Panc1 (cell line): ENCODE results near the gene PLCH1. TPM values are rescaled to one million over a fixed set of nuclear protein-coding genes. Genes with fewer than 3 reads are reported as not detected.

Experiments used
- ATAC-seq: fragments of 200-7000 bp; cut with Tn5 transposase; 2 replicates; pipeline ENCODE4 v1.9.1; 2020; ENCODE audit warnings: mild to moderate bottlenecking, moderate library complexity
- BruUV-seq: library from RNA; stranded (reverse); fragments of 400-500 nt; replicated peaks from 2 replicates; lab custom pipeline; 2021; lab: Mats Ljungman, UMichigan
- CTCF ChIA-PET: fragments of 300-600 bp; sonication (Branson Sonifier 250); formaldehyde crosslinking; loops from one replicate; lab custom pipeline; 2022; ENCODE audit warnings: antibody characterized with exemption; lab: Charles Lee
- POLR2A ChIA-PET: fragments of 300-600 bp; sonication (Branson Sonifier 250); formaldehyde crosslinking; loops from one replicate; lab custom pipeline; 2022; ENCODE audit warnings: antibody characterized with exemption; lab: Charles Lee
- DNase-seq: peaks from one replicate; pipeline ENCODE4 v3.0.0-alpha.2; 2010; ENCODE audit warnings: low read depth, low spot score
- H3K27ac ChIP-seq: 2 replicates; pipeline ENCODE4 v1.5.1; 2011; ENCODE audit warnings: mild to moderate bottlenecking, low read length, inconsistent platforms
- H3K27me3 ChIP-seq: fragments of 200-500 bp; sonication (Bioruptor generic); 2 replicates; pipeline ENCODE4 v1.6.0; 2014; ENCODE audit warnings: low read length, inconsistent platforms; ENCODE audit not compliant: control insufficient read depth, insufficient read depth
- H3K36me3 ChIP-seq: fragments of 200-500 bp; sonication (Bioruptor generic); 2 replicates; pipeline ENCODE4 v1.5.1; 2014; ENCODE audit warnings: inconsistent platforms, mild to moderate bottlenecking, low read length, moderate library complexity; ENCODE audit not compliant: control insufficient read depth, insufficient read depth
- H3K4me1 ChIP-seq: 2 replicates; pipeline ENCODE4 v1.5.1; 2011; ENCODE audit warnings: inconsistent platforms, mild to moderate bottlenecking, low read length, moderate library complexity; ENCODE audit not compliant: control insufficient read depth, insufficient read depth
- H3K4me3 ChIP-seq, 2 experiments: 2 replicates each; pipeline ENCODE4 v1.5.1; 2011 to 2012; ENCODE audit warnings: low read depth in 2 of 2, low read length in 2 of 2, mild to moderate bottlenecking in 2 of 2, inconsistent platforms in 1 of 2, moderate library complexity in 1 of 2
- H3K9me3 ChIP-seq: fragments of 200-500 bp; sonication (Bioruptor generic); 2 replicates; pipeline ENCODE4 v1.5.1; 2014; ENCODE audit warnings: low read depth, mild to moderate bottlenecking, inconsistent platforms, low read length, moderate library complexity; ENCODE audit not compliant: control insufficient read depth, insufficient read depth
- POLR2AphosphoS5 ChIP-seq: IDR thresholded peaks from 2 replicates; pipeline ENCODE4 v1.6.1; 2012; ENCODE audit warnings: mild to moderate bottlenecking, low read depth, low read length, moderate library complexity
- SIN3A ChIP-seq: IDR thresholded peaks from 2 replicates; pipeline ENCODE4 v1.6.1; 2012; ENCODE audit warnings: low read depth, mild to moderate bottlenecking, low read length, moderate library complexity, borderline replicate concordance; ENCODE audit not compliant: insufficient read depth
- TCF7L2 ChIP-seq: IDR thresholded peaks from 2 replicates; pipeline ENCODE4 v1.6.1; 2011; ENCODE audit warnings: mild to moderate bottlenecking, low read depth, low read length, inconsistent platforms
- in situ Hi-C: cut with HindIII; loops from 2 replicates; pipeline ENCODE4 v1.10.0; 2016; ENCODE audit warnings: low sequenced_read_pairs, low pct_unique_long_range_greater_than_20kb
- intact Hi-C: fragments of 100-400 bp; cut with micrococcal nuclease; formaldehyde crosslinking; loops from one replicate; pipeline ENCODE4 v1.10.0; 2022; ENCODE audit not compliant: unreplicated experiment
- total RNA-seq: library from RNA; stranded (reverse); gene quantifications from one replicate; pipeline ENCODE4 v1.2.1, GENCODE V29; 2021; ENCODE audit not compliant: unreplicated experiment
- TF ChIP-seq, protein P1 (sequence below): fragments of 450-650 bp; IDR thresholded peaks from 2 replicates; pipeline ENCODE4 v1.5.1; 2017; ENCODE audit warnings: mild to moderate bottlenecking
- TF ChIP-seq, protein P2 (sequence below), 2 experiments: IDR thresholded peaks; 2 replicates each; pipeline ENCODE4 v1.6.1; 2011 to 2012; ENCODE audit warnings: low read depth in 2 of 2, control low read depth in 1 of 2, low read length in 1 of 2, mild to moderate bottlenecking in 1 of 2, moderate library complexity in 1 of 2; ENCODE audit not compliant: insufficient read depth in 1 of 2

The PLCH1 gene
- total RNA-seq, 1 experiment from 2014 or later, result 0.03 TPM

DNA sequence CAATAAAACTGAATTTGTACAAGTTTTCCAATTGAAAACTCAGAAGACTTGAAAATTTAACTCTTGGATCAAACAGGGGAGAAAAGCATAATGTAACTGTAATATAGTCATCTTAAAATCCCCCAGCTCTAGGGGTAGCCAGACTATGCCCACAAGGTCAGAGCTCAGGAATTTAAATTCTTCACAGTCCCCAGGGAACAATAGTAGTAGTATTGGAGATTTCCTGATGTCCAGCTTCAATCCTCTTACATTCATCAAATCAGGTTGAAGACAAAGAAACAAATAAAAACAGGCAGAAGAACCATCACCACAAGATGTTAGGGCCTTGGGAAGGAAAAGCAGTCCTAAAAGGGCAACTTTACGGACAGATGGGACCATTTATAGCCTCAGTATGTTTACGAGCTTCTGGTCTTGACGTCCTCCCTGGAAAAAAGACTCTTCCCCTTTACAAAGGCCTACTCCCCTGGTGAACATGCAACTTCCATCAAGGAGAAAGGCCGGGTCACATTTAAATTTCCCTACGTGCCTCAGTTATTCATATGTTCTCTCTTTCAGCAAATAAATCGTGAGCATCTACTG is 96.8 kb downstream of the PLCH1 start:
- Histone ChIP-seq H3K4me1 (no peaks in the 10 kb centered on the region), H3K4me3 (no peak overlapping the region), H3K36me3 (no peaks in the 10 kb centered on the region), H3K27ac (no peak overlapping the region), H3K9me3 (no peaks in the 10 kb centered on the region), H3K27me3 (no peaks in the 10 kb centered on the region; the same call in 1 of the 2 replicates)
- no TSS peak for BruUV-seq
- ChIA-PET POLR2A (no interaction called here), CTCF (no interaction called here)
- in situ Hi-C loops (no loop called here), intact Hi-C loops (no loop called here)
- DNase-seq, result no peak
- TF ChIP-seq, protein P1, sequence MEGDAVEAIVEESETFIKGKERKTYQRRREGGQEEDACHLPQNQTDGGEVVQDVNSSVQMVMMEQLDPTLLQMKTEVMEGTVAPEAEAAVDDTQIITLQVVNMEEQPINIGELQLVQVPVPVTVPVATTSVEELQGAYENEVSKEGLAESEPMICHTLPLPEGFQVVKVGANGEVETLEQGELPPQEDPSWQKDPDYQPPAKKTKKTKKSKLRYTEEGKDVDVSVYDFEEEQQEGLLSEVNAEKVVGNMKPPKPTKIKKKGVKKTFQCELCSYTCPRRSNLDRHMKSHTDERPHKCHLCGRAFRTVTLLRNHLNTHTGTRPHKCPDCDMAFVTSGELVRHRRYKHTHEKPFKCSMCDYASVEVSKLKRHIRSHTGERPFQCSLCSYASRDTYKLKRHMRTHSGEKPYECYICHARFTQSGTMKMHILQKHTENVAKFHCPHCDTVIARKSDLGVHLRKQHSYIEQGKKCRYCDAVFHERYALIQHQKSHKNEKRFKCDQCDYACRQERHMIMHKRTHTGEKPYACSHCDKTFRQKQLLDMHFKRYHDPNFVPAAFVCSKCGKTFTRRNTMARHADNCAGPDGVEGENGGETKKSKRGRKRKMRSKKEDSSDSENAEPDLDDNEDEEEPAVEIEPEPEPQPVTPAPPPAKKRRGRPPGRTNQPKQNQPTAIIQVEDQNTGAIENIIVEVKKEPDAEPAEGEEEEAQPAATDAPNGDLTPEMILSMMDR, result no peak
- TF ChIP-seq POLR2AphosphoS5 (no peak), TCF7L2 (no peak), SIN3A (no peak)
- TF ChIP-seq, protein P2, sequence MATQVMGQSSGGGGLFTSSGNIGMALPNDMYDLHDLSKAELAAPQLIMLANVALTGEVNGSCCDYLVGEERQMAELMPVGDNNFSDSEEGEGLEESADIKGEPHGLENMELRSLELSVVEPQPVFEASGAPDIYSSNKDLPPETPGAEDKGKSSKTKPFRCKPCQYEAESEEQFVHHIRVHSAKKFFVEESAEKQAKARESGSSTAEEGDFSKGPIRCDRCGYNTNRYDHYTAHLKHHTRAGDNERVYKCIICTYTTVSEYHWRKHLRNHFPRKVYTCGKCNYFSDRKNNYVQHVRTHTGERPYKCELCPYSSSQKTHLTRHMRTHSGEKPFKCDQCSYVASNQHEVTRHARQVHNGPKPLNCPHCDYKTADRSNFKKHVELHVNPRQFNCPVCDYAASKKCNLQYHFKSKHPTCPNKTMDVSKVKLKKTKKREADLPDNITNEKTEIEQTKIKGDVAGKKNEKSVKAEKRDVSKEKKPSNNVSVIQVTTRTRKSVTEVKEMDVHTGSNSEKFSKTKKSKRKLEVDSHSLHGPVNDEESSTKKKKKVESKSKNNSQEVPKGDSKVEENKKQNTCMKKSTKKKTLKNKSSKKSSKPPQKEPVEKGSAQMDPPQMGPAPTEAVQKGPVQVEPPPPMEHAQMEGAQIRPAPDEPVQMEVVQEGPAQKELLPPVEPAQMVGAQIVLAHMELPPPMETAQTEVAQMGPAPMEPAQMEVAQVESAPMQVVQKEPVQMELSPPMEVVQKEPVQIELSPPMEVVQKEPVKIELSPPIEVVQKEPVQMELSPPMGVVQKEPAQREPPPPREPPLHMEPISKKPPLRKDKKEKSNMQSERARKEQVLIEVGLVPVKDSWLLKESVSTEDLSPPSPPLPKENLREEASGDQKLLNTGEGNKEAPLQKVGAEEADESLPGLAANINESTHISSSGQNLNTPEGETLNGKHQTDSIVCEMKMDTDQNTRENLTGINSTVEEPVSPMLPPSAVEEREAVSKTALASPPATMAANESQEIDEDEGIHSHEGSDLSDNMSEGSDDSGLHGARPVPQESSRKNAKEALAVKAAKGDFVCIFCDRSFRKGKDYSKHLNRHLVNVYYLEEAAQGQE (IDR thresholded peaks at IDR 0.05; ENCODE audit: insufficient read depth in 1 of 2, low read depth in 2 of 2, low read length in 1 of 2), result no peak
- ATAC-seq, result no peak

DNA sequence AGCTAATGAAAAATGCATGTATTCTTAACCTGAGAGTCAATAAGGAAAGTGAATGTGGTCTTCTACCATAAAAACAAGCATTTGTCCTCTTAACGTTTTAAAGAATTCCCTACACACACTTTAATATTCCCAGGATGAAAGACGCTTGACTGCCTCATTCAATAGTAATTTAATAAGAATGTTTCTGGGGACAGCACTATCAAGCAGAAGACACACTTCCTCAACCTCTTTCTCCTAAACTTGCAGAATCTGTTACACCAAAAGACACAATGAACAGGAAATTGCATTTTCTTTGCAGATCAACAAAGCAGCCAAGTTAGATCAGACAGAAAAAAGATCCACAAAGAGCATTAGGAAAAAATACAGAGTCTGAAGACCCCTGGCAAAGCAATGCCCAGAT is 97.7 kb downstream of the PLCH1 start:
- Histone ChIP-seq H3K27ac (no peak overlapping the region), H3K4me3 (no peak overlapping the region), H3K27me3 (no peaks in the 10 kb centered on the region; the same call in 1 of the 2 replicates), H3K36me3 (no peaks in the 10 kb centered on the region), H3K9me3 (no peaks in the 10 kb centered on the region), H3K4me1 (no peaks in the 10 kb centered on the region)
- no peak for ATAC-seq
- ChIA-PET CTCF (no interaction called here), POLR2A (no interaction called here)
- TF ChIP-seq, protein P1, result no peak
- no peak for TF ChIP-seq SIN3A
- in situ Hi-C loops (no loop called here), intact Hi-C loops (no loop called here)
- BruUV-seq, result no TSS peak
- no peak for DNase-seq
